PC-9 (cell line): Measurements from ENCODE around the gene PROSER2. TPM values are rescaled to one million over a fixed set of nuclear protein-coding genes. Genes with fewer than 3 reads are reported as not detected.

ENCODE experiments used
- BruUV-seq: library from RNA; stranded (reverse); fragments of 400-500 nt; replicated peaks from 2 replicates; lab custom pipeline; 2021; lab: Mats Ljungman, UMichigan
- CTCF ChIA-PET: fragments of 300-600 bp; sonication (Branson Sonifier 250); formaldehyde crosslinking; loops from one replicate; lab custom pipeline; 2022; ENCODE audit warnings: antibody characterized with exemption; lab: Charles Lee
- POLR2A ChIA-PET: fragments of 300-600 bp; sonication (Branson Sonifier 250); formaldehyde crosslinking; loops from one replicate; lab custom pipeline; 2022; ENCODE audit warnings: antibody characterized with exemption; ENCODE audit not compliant: unreplicated experiment; lab: Charles Lee
- DNase-seq, 2 experiments: peaks; one replicate each; pipeline versions ENCODE4 v3.0.0 to v3.0.0-alpha.2; 2015 to 2022; ENCODE audit warnings: mixed read lengths in 1 of 2
- H2AFZ ChIP-seq: fragments of 200-600 bp; sonication (generic); 2 replicates; pipeline ENCODE4 v1.8.1; 2017; ENCODE audit warnings: antibody characterized with exemption
- H3F3A ChIP-seq: fragments of 200-600 bp; sonication (generic); 2 replicates; pipeline ENCODE4 v1.8.1; 2017; ENCODE audit warnings: antibody characterized with exemption, mild to moderate bottlenecking, low read depth; ENCODE audit not compliant: insufficient read depth
- H3K27ac ChIP-seq: fragments of 200-600 bp; sonication (generic); 2 replicates; pipeline ENCODE4 v1.6.1; 2016; ENCODE audit warnings: mixed run types
- H3K27me3 ChIP-seq: fragments of 200-600 bp; sonication (generic); 2 replicates; pipeline ENCODE4 v1.6.1; 2016; ENCODE audit warnings: low read depth, mixed run types; ENCODE audit not compliant: insufficient read depth
- H3K36me3 ChIP-seq: fragments of 200-600 bp; sonication (generic); 2 replicates; pipeline ENCODE4 v1.6.1; 2016; ENCODE audit warnings: low read depth, mixed run types
- H3K4me1 ChIP-seq: fragments of 200-600 bp; sonication (generic); replicated peaks from 2 replicates; pipeline ENCODE4 v1.6.1; 2016; ENCODE audit warnings: mixed run types; ENCODE audit not compliant: insufficient read depth
- H3K4me2 ChIP-seq: fragments of 200-600 bp; sonication (generic); 2 replicates; pipeline ENCODE4 v1.6.1; 2017; ENCODE audit warnings: mixed run types
- H3K4me3 ChIP-seq: fragments of 200-600 bp; sonication (generic); 2 replicates; pipeline ENCODE4 v1.6.1; 2016; ENCODE audit warnings: mixed run types
- H3K79me2 ChIP-seq: fragments of 200-600 bp; sonication (generic); 2 replicates; pipeline ENCODE4 v1.6.1; 2017; ENCODE audit warnings: low read depth, mixed run types
- H3K9me2 ChIP-seq: fragments of 200-600 bp; sonication (generic); 2 replicates; pipeline ENCODE4 v1.8.1; 2017; ENCODE audit warnings: mild to moderate bottlenecking; ENCODE audit not compliant: insufficient read depth
- H3K9me3 ChIP-seq: fragments of 200-600 bp; sonication (generic); 2 replicates; pipeline ENCODE4 v1.8.1; 2016; ENCODE audit warnings: low read depth; ENCODE audit not compliant: insufficient read depth
- H4K20me1 ChIP-seq: fragments of 200-600 bp; sonication (generic); 2 replicates; pipeline ENCODE4 v1.8.1; 2017; ENCODE audit not compliant: insufficient read depth
- EZH2 ChIP-seq: fragments of 200-600 bp; sonication (generic); IDR thresholded peaks from 2 replicates; pipeline ENCODE4 v1.8.0; 2017; ENCODE audit warnings: antibody characterized with exemption, low read depth
- intact Hi-C: fragments of 100-400 bp; cut with micrococcal nuclease; formaldehyde crosslinking; loops from one replicate; pipeline ENCODE4 v1.10.0; 2022; ENCODE audit not compliant: unreplicated experiment
- total RNA-seq: library from RNA; stranded (reverse); gene quantifications from 2 replicates; pipeline ENCODE4 v1.2.3, GENCODE V29; 2021
- TF ChIP-seq, protein P1 (sequence below): fragments of 200-600 bp; sonication (generic); conservative IDR thresholded peaks from 2 replicates; pipeline ENCODE4 v1.6.1; 2017; ENCODE audit warnings: mixed run types, antibody characterized with exemption, mild to moderate bottlenecking, moderate library complexity

Gene PROSER2
- total RNA-seq, 1 experiment from 2014 or later, result 66.6 TPM

GRCh38 chr10:11810313-11810766 is 12.8 kb upstream of the PROSER2 start:
- CTCF ChIA-PET, result interaction anchor here (1.1 kb wide), 1 partner anchor 16 kb away, joined by 4 read pairs; no protein-coding TSS in a partner anchor

GRCh38 chr10:11810973-11811372 is 12.2 kb upstream of the PROSER2 start:
- no peak overlapping the region for H3K4me2 ChIP-seq
- no peak overlapping the region for H2AFZ ChIP-seq
- no peak for DNase-seq
- no peaks in the 10 kb centered on the region for H3K9me3 ChIP-seq
- H3K79me2 ChIP-seq, result no peaks in the 10 kb centered on the region
- H3K27me3 ChIP-seq, result no peaks in the 10 kb centered on the region
- no peaks in the 10 kb centered on the region for H3K36me3 ChIP-seq
- no TSS peak for BruUV-seq
- H3K27ac ChIP-seq, result no peak overlapping the region
- ChIA-PET CTCF (interaction anchor here (0.6 kb wide), 1 partner anchor 16 kb away, joined by 12 read pairs; no protein-coding TSS in a partner anchor), POLR2A (no interaction called here)
- no peaks in the 10 kb centered on the region for H3K9me2 ChIP-seq
- peaks cover 9% of the 10 kb centered on the region; the same call in 1 of the 2 replicates for H3F3A ChIP-seq
- peaks cover 23% of the 10 kb centered on the region for H3K4me1 ChIP-seq
- TF ChIP-seq, protein P1, sequence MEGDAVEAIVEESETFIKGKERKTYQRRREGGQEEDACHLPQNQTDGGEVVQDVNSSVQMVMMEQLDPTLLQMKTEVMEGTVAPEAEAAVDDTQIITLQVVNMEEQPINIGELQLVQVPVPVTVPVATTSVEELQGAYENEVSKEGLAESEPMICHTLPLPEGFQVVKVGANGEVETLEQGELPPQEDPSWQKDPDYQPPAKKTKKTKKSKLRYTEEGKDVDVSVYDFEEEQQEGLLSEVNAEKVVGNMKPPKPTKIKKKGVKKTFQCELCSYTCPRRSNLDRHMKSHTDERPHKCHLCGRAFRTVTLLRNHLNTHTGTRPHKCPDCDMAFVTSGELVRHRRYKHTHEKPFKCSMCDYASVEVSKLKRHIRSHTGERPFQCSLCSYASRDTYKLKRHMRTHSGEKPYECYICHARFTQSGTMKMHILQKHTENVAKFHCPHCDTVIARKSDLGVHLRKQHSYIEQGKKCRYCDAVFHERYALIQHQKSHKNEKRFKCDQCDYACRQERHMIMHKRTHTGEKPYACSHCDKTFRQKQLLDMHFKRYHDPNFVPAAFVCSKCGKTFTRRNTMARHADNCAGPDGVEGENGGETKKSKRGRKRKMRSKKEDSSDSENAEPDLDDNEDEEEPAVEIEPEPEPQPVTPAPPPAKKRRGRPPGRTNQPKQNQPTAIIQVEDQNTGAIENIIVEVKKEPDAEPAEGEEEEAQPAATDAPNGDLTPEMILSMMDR, result no peak
- TF ChIP-seq EZH2, result no peak
- intact Hi-C loops, result loop anchor here (2.0 kb wide), 1 partner anchor 16 kb away; no protein-coding TSS in a partner anchor
- H4K20me1 ChIP-seq, result no peaks in the 10 kb centered on the region
- H3K4me3 ChIP-seq, result no peak overlapping the region

More at GRCh38 chr10:11810313-11810766, 12.8 kb upstream of the PROSER2 start:
- intact Hi-C loops, result loop anchor here (2.0 kb wide), 1 partner anchor 16 kb away; no protein-coding TSS in a partner anchor
- H3K9me3 ChIP-seq, result no peaks in the 10 kb centered on the region
- no peak overlapping the region for H2AFZ ChIP-seq
- H4K20me1 ChIP-seq, result no peaks in the 10 kb centered on the region
- H3K4me2 ChIP-seq, result 0 out of 2 replicates have a peak overlapping the region, but pooled peaks have one; percentile 26
- H3K27ac ChIP-seq, result no peak overlapping the region
- peaks cover 9% of the 10 kb centered on the region; the same call in 1 of the 2 replicates for H3F3A ChIP-seq
- H3K79me2 ChIP-seq, result no peaks in the 10 kb centered on the region
- BruUV-seq, result no TSS peak
- H3K4me3 ChIP-seq, result no peak overlapping the region
- no peaks in the 10 kb centered on the region for H3K27me3 ChIP-seq
- TF ChIP-seq, protein P1, result no peak
- no peak for TF ChIP-seq EZH2
- POLR2A ChIA-PET, result interaction anchor here (1.1 kb wide), 1 partner anchor 16 kb away, joined by 10 read pairs; no protein-coding TSS in a partner anchor
- H3K36me3 ChIP-seq, result no peaks in the 10 kb centered on the region
- peak; percentile 56 to 59 for DNase-seq
- H3K4me1 ChIP-seq, result peaks cover 23% of the 10 kb centered on the region
- H3K9me2 ChIP-seq, result no peaks in the 10 kb centered on the region

DNA sequence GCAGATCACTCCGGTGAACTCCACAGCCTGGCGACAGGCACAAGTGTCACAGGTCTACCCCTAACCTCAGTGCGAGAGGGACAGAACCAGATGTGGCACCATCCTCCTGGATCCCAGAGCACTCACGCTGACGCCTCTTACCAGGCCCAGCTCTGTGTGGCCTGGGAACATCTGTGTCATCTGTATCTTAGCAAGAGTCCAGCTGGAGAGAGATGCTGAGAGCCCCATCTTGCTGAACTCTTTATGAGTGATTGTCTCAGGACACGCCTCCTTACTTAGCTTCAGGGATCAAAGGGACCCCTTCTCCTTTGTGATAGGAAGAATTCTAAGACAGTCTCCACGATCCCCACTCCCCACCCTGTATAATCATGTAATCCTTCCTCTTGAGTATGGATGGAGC is 10.0 kb upstream of the PROSER2 start:
- no peak overlapping the region for H3K4me2 ChIP-seq

More for the DNA sequence above, 10.0 kb upstream of the PROSER2 start:
- Histone ChIP-seq H3K4me1 (peaks cover 30% of the 10 kb centered on the region), H3K4me3 (no peak overlapping the region), H2AFZ (no peak overlapping the region), H3K79me2 (no peaks in the 10 kb centered on the region), H3F3A (peaks cover 12% of the 10 kb centered on the region; the same call in 1 of the 2 replicates), H4K20me1 (no peaks in the 10 kb centered on the region), H3K9me2 (no peaks in the 10 kb centered on the region), H3K9me3 (no peaks in the 10 kb centered on the region), H3K36me3 (no peaks in the 10 kb centered on the region), H3K27ac (no peak overlapping the region), H3K27me3 (no peaks in the 10 kb centered on the region)
- no peak for DNase-seq
- intact Hi-C loops, result no loop called here
- TF ChIP-seq, protein P1, result no peak
- no peak for TF ChIP-seq EZH2
- no TSS peak for BruUV-seq
- POLR2A ChIA-PET, result no interaction called here
- CTCF ChIA-PET, result no interaction called here
